ENCODE measurements around the gene CCDC12. TPM values are rescaled to one million over a fixed set of nuclear protein-coding genes. Genes with fewer than 3 reads are reported as not detected.

CCDC12 gene
- total RNA-seq, 1 experiment from 2014 or later: 47.3 TPM

DNA sequence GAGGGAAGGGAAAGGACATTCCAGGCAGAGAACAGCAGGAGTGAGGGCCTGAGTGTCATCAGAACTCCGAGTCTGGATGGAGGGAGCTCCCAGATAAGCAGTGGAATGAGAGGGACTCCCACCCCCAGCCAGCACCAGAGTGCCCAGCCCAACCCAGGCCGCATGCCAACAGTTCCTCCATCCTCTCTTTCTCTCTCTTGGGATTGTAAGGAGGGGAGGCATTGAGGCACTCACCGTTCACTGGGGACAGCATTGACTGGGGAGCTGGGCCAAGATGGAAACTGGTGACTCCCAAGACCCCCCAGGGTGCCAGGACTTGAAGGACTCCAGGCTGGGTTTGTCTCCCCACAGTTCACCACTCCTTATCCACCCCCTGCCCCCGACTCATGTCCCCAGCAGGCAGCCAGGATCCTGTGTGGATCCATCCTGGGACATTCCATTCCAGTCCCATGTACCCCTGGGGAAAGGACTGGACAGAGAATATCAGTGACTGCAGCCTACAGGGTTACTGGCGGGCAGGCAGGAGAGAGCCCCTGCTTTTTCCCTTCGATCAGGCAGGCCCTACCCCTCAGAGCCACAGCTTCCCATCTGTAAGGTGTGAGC, 83.3 kb downstream of the CCDC12 start:
- Mint-ChIP-seq H3K4me3 (ENCODE audit: low read depth, unreplicated experiment) (peak overlapping the region; percentile 68), H3K9me3 (ENCODE audit: low read depth, unreplicated experiment) (no peaks in the 10 kb centered on the region), H3K27ac (ENCODE audit: unreplicated experiment) (no peak overlapping the region), H3K4me1 (ENCODE audit: low read depth, unreplicated experiment) (peaks cover 16% of the 10 kb centered on the region), H3K27me3 (ENCODE audit: unreplicated experiment) (peaks cover 24% of the 10 kb centered on the region), H3K36me3 (ENCODE audit: insufficient read depth, unreplicated experiment) (peaks cover 9% of the 10 kb centered on the region)
- TF ChIP-seq, protein P1, sequence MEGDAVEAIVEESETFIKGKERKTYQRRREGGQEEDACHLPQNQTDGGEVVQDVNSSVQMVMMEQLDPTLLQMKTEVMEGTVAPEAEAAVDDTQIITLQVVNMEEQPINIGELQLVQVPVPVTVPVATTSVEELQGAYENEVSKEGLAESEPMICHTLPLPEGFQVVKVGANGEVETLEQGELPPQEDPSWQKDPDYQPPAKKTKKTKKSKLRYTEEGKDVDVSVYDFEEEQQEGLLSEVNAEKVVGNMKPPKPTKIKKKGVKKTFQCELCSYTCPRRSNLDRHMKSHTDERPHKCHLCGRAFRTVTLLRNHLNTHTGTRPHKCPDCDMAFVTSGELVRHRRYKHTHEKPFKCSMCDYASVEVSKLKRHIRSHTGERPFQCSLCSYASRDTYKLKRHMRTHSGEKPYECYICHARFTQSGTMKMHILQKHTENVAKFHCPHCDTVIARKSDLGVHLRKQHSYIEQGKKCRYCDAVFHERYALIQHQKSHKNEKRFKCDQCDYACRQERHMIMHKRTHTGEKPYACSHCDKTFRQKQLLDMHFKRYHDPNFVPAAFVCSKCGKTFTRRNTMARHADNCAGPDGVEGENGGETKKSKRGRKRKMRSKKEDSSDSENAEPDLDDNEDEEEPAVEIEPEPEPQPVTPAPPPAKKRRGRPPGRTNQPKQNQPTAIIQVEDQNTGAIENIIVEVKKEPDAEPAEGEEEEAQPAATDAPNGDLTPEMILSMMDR (IDR thresholded peaks at IDR 0.05; ENCODE audit: unreplicated experiment): no peak
- intact Hi-C loops (cut with micrococcal nuclease; ENCODE audit: unreplicated experiment): no loop called here
- CTCF ChIA-PET: interaction anchor here (0.7 kb wide), 1 partner anchor 173 kb away, joined by 4 read pairs; no protein-coding TSS in a partner anchor
- no peak for DNase-seq
- BruUV-seq (replicated peaks): no TSS peak

DNA sequence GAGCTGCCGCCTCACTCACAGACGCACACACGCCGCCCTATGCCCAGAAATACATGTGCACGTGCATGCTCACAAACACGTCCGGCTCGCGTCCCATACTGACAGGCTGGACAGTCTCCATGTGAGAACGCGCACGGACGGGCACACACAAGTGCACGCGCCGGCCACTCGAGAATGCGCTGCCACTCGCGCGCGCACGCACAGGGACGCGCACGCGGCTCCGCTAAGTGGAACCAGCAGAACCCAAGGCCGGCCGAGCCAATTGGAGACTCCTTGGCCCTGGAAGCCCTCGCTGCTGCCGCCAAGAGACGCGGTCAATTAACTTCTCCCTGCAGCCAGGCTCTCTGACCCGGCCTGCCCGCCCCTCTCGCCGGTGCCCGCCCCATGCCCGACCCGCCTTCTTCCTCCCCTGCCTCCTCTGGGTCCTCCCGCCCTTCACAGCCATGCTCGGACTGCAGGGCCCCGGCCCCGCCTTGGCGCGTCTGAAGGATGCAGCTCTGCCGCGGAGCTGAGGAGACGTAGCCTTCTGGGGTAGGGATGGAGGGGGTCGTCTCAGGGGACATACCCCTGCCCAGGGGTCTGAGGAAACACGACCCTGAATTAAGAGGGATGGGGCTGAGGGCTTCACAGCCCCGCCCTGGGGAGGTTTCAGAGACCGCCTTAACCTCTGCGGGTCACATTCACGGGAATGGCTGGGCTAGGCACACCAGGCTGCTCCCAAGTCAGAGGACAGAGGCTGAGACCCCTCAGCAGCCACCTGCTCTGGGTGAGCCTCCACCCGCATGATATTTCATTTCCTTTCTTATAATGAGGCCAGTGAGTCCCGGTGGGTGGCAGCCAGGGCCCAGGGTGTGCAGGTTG, 84.0 kb downstream of the CCDC12 start:
- Mint-ChIP-seq H3K27ac (ENCODE audit: unreplicated experiment) (no peak overlapping the region), H3K4me3 (ENCODE audit: low read depth, unreplicated experiment) (peak overlapping the region; percentile 68), H3K27me3 (ENCODE audit: unreplicated experiment) (peaks cover 18% of the 10 kb centered on the region), H3K9me3 (ENCODE audit: low read depth, unreplicated experiment) (no peaks in the 10 kb centered on the region), H3K4me1 (ENCODE audit: low read depth, unreplicated experiment) (peaks cover 11% of the 10 kb centered on the region), H3K36me3 (ENCODE audit: insufficient read depth, unreplicated experiment) (peaks cover 9% of the 10 kb centered on the region)
- DNase-seq: peak; percentile 71
- intact Hi-C loops (cut with micrococcal nuclease; ENCODE audit: unreplicated experiment): no loop called here
- CTCF ChIA-PET: interaction anchor here (0.7 kb wide), 1 partner anchor 173 kb away, joined by 4 read pairs; no protein-coding TSS in a partner anchor
- BruUV-seq (replicated peaks): no TSS peak
- TF ChIP-seq, protein P1 (IDR thresholded peaks at IDR 0.05; ENCODE audit: unreplicated experiment): no peak

DNA sequence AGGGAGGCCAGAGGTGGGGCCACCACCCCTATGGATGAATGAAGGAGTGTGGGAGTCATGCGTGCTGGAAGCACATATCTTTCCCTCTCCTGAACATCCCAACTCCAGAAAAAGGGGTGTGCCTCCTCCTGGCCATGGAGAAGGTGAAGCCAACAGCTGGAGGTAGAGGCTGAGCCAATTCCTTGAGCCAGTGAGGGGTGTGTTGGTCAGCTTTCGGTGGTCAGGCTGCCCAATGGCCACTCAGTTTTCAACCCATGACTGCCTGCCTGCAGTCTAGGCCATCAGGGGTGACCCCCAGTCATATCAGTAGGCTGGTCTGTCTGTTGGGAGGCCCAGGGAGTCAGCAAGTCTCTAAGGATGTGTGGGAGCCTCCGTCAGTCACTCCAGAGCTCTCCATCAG, 85.4 kb downstream of the CCDC12 start:
- H3K4me3 Mint-ChIP-seq (ENCODE audit: low read depth, unreplicated experiment): peak overlapping the region; percentile 68
- BruUV-seq (replicated peaks): no TSS peak
- TF ChIP-seq, protein P1 (IDR thresholded peaks at IDR 0.05; ENCODE audit: unreplicated experiment): no peak
- H3K36me3 Mint-ChIP-seq (ENCODE audit: insufficient read depth, unreplicated experiment): peaks cover 9% of the 10 kb centered on the region
- no peak overlapping the region for H3K27ac Mint-ChIP-seq (ENCODE audit: unreplicated experiment)
- peaks cover 20% of the 10 kb centered on the region for H3K27me3 Mint-ChIP-seq (ENCODE audit: unreplicated experiment)
- peaks cover 11% of the 10 kb centered on the region for H3K4me1 Mint-ChIP-seq (ENCODE audit: low read depth, unreplicated experiment)
- CTCF ChIA-PET: no interaction called here
- intact Hi-C loops (cut with micrococcal nuclease; ENCODE audit: unreplicated experiment): no loop called here
- DNase-seq: no peak
- H3K9me3 Mint-ChIP-seq (ENCODE audit: low read depth, unreplicated experiment): no peaks in the 10 kb centered on the region

DNA sequence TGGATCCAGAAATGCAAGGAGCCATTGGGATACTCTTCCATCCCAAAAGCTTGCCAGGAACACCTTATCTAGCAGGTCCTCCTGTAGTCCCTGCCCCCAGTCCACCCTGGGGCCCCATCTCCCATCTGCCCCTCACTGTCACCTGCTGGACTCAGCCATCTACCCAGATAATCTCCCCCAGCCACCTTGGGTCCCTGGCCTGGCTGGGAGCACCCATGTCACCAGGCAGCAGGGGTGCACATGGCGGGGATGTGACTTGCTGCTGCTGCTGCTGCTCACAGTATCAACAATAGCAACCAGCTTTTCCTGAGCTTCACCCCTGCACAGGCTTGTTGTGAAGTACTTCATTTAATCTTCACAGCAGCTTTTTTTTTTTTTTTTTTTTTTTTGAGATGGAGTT, 86.4 kb downstream of the CCDC12 start:
- Mint-ChIP-seq H3K9me3 (ENCODE audit: low read depth, unreplicated experiment) (no peaks in the 10 kb centered on the region), H3K4me1 (ENCODE audit: low read depth, unreplicated experiment) (peaks cover 11% of the 10 kb centered on the region), H3K27me3 (ENCODE audit: unreplicated experiment) (peaks cover 30% of the 10 kb centered on the region), H3K4me3 (ENCODE audit: low read depth, unreplicated experiment) (no peak overlapping the region), H3K27ac (ENCODE audit: unreplicated experiment) (no peak overlapping the region), H3K36me3 (ENCODE audit: insufficient read depth, unreplicated experiment) (peaks cover 9% of the 10 kb centered on the region)
- no TSS peak for BruUV-seq (replicated peaks)
- DNase-seq: no peak
- CTCF ChIA-PET: no interaction called here
- TF ChIP-seq, protein P1 (IDR thresholded peaks at IDR 0.05; ENCODE audit: unreplicated experiment): no peak
- intact Hi-C loops (cut with micrococcal nuclease; ENCODE audit: unreplicated experiment): no loop called here

Measured in Calu3 (cell line).